Panc1 (cell line): Measurements from ENCODE around the gene AP4M1. TPM values are rescaled to one million over a fixed set of nuclear protein-coding genes. Genes with fewer than 3 reads are reported as not detected.

ENCODE experiments used
- ATAC-seq: fragments of 200-7000 bp; cut with Tn5 transposase; 2 replicates; pipeline ENCODE4 v1.9.1; 2020; ENCODE audit warnings: mild to moderate bottlenecking, moderate library complexity
- BruUV-seq: library from RNA; stranded (reverse); fragments of 400-500 nt; replicated peaks from 2 replicates; lab custom pipeline; 2021; lab: Mats Ljungman, UMichigan
- CTCF ChIA-PET: fragments of 300-600 bp; sonication (Branson Sonifier 250); formaldehyde crosslinking; loops from one replicate; lab custom pipeline; 2022; ENCODE audit warnings: antibody characterized with exemption; lab: Charles Lee
- POLR2A ChIA-PET: fragments of 300-600 bp; sonication (Branson Sonifier 250); formaldehyde crosslinking; loops from one replicate; lab custom pipeline; 2022; ENCODE audit warnings: antibody characterized with exemption; lab: Charles Lee
- DNase-seq: peaks from one replicate; pipeline ENCODE4 v3.0.0-alpha.2; 2010; ENCODE audit warnings: low read depth, low spot score
- H3K27ac ChIP-seq: 2 replicates; pipeline ENCODE4 v1.5.1; 2011; ENCODE audit warnings: mild to moderate bottlenecking, low read length, inconsistent platforms
- H3K27me3 ChIP-seq: fragments of 200-500 bp; sonication (Bioruptor generic); 2 replicates; pipeline ENCODE4 v1.6.0; 2014; ENCODE audit warnings: low read length, inconsistent platforms; ENCODE audit not compliant: control insufficient read depth, insufficient read depth
- H3K36me3 ChIP-seq: fragments of 200-500 bp; sonication (Bioruptor generic); 2 replicates; pipeline ENCODE4 v1.5.1; 2014; ENCODE audit warnings: inconsistent platforms, mild to moderate bottlenecking, low read length, moderate library complexity; ENCODE audit not compliant: control insufficient read depth, insufficient read depth
- H3K4me1 ChIP-seq: 2 replicates; pipeline ENCODE4 v1.5.1; 2011; ENCODE audit warnings: inconsistent platforms, mild to moderate bottlenecking, low read length, moderate library complexity; ENCODE audit not compliant: control insufficient read depth, insufficient read depth
- H3K4me3 ChIP-seq, 2 experiments: 2 replicates each; pipeline ENCODE4 v1.5.1; 2011 to 2012; ENCODE audit warnings: low read depth in 2 of 2, low read length in 2 of 2, mild to moderate bottlenecking in 2 of 2, inconsistent platforms in 1 of 2, moderate library complexity in 1 of 2
- H3K9me3 ChIP-seq: fragments of 200-500 bp; sonication (Bioruptor generic); 2 replicates; pipeline ENCODE4 v1.5.1; 2014; ENCODE audit warnings: low read depth, mild to moderate bottlenecking, inconsistent platforms, low read length, moderate library complexity; ENCODE audit not compliant: control insufficient read depth, insufficient read depth
- CTCF ChIP-seq: fragments of 450-650 bp; IDR thresholded peaks from 2 replicates; pipeline ENCODE4 v1.5.1; 2017; ENCODE audit warnings: mild to moderate bottlenecking
- POLR2AphosphoS5 ChIP-seq: IDR thresholded peaks from 2 replicates; pipeline ENCODE4 v1.6.1; 2012; ENCODE audit warnings: mild to moderate bottlenecking, low read depth, low read length, moderate library complexity
- REST ChIP-seq, 2 experiments: IDR thresholded peaks; 2 replicates each; pipeline ENCODE4 v1.6.1; 2011 to 2012; ENCODE audit warnings: low read depth in 2 of 2, control low read depth in 1 of 2, low read length in 1 of 2, mild to moderate bottlenecking in 1 of 2, moderate library complexity in 1 of 2; ENCODE audit not compliant: insufficient read depth in 1 of 2
- SIN3A ChIP-seq: IDR thresholded peaks from 2 replicates; pipeline ENCODE4 v1.6.1; 2012; ENCODE audit warnings: low read depth, mild to moderate bottlenecking, low read length, moderate library complexity, borderline replicate concordance; ENCODE audit not compliant: insufficient read depth
- TCF7L2 ChIP-seq: IDR thresholded peaks from 2 replicates; pipeline ENCODE4 v1.6.1; 2011; ENCODE audit warnings: mild to moderate bottlenecking, low read depth, low read length, inconsistent platforms
- in situ Hi-C: cut with HindIII; loops from 2 replicates; pipeline ENCODE4 v1.10.0; 2016; ENCODE audit warnings: low sequenced_read_pairs, low pct_unique_long_range_greater_than_20kb
- intact Hi-C: fragments of 100-400 bp; cut with micrococcal nuclease; formaldehyde crosslinking; loops from one replicate; pipeline ENCODE4 v1.10.0; 2022; ENCODE audit not compliant: unreplicated experiment
- total RNA-seq: library from RNA; stranded (reverse); gene quantifications from one replicate; pipeline ENCODE4 v1.2.1, GENCODE V29; 2021; ENCODE audit not compliant: unreplicated experiment

The AP4M1 gene
- total RNA-seq, 1 experiment from 2014 or later = 42.6 TPM

DNA sequence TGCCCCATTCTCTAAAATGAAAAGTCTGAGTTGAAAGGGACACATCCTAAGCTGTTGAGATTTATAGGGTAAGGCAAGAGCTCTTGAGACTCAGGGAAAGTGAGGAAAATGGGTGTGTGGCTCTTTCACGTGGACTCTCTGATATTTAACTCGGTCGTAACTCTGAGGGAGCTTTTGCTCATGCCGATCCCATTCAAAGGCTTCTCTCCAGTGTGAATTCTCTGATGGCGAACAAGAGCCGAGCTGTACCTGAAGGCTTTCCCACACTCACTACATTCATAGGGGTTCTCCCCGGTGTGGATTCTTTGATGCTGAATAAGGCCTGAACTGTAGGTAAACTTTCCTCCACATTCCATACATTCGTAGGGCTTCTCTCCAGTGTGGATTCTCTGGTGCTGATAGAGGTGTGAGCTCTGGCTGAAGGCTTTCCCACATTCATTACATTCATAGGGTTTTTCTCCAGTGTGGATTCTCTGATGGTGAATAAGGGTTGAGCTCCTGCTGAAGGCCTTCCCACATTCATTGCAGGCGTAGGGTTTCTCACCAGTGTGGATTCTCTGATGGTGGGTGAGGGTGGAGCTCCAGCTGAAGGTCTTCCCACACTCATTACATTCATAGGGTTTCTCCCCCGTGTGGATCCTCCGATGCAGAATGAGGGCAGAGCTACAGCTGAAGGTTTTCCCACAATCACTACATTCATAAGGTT lies 30.3 kb upstream of the AP4M1 start:
- Histone ChIP-seq H3K27ac (no peak overlapping the region), H3K27me3 (no peaks in the 10 kb centered on the region), H3K36me3 (peaks cover 15% of the 10 kb centered on the region), H3K9me3 (peaks cover 55% of the 10 kb centered on the region), H3K4me1 (no peaks in the 10 kb centered on the region), H3K4me3 (no peak overlapping the region)
- CTCF ChIA-PET = no interaction called here
- no peak for DNase-seq
- in situ Hi-C loops = no loop called here
- TF ChIP-seq CTCF (no peak), TCF7L2 (no peak), POLR2AphosphoS5 (no peak; the same call in 1 of the 2 replicates), REST (IDR thresholded peaks at IDR 0.05; ENCODE audit: insufficient read depth in 1 of 2, low read depth in 2 of 2, low read length in 1 of 2) (no peak), SIN3A (no peak)
- POLR2A ChIA-PET = interaction anchor here (0.6 kb wide), 1 partner anchor 70 kb away, joined by 14 read pairs; no protein-coding TSS in a partner anchor
- no peak for ATAC-seq
- no TSS peak for BruUV-seq
- intact Hi-C loops = no loop called here

DNA sequence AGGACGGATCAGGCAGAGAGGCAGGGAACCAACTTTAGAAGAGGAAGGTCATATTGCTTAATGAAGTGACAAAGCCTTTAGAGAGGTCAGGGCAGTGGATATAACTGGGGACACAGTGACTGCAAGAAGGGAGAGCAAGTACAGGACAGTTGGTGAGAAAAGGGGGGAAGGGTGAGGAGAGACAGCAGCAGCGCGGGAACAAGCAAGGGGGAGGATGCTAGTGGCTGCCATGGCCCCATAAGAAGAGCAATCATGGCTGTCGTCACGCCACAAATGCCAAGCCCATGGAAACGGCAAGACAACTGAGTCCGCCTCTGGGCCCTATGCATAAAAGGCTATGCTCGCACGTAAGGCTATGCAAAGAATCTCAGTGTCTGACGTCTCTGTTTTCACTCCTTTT lies 29.0 kb upstream of the AP4M1 start:
- no peak overlapping the region for H3K4me3 ChIP-seq
- intact Hi-C loops = no loop called here
- BruUV-seq = no TSS peak
- ChIA-PET POLR2A (no interaction called here), CTCF (no interaction called here)
- TF ChIP-seq POLR2AphosphoS5 = no peak
- TF ChIP-seq REST (IDR thresholded peaks at IDR 0.05; ENCODE audit: insufficient read depth in 1 of 2, low read depth in 2 of 2, low read length in 1 of 2) = no peak
- no peak for TF ChIP-seq CTCF
- no peak for TF ChIP-seq TCF7L2
- TF ChIP-seq SIN3A = no peak
- no peaks in the 10 kb centered on the region for H3K4me1 ChIP-seq
- ATAC-seq = no peak
- H3K27me3 ChIP-seq = no peaks in the 10 kb centered on the region
- H3K9me3 ChIP-seq = peaks cover 64% of the 10 kb centered on the region
- no peak for DNase-seq
- no peak overlapping the region for H3K27ac ChIP-seq
- H3K36me3 ChIP-seq = peaks cover 19% of the 10 kb centered on the region
- in situ Hi-C loops = no loop called here
